Measurements from ENCODE around the gene TRIM37.

Gene TRIM37

GRCh38 chr17:58999500-58999899 is 107.2 kb downstream of the TRIM37 start:
- Histone ChIP-seq H4K20me1 (no peaks in the 10 kb centered on the region), H3K27ac (no peak overlapping the region), H3K4me1 (peaks cover 69% of the 10 kb centered on the region), H3K4me3 (no peak overlapping the region), H3K9ac (no peak overlapping the region), H3K9me3 (no peaks in the 10 kb centered on the region), H3K4me2 (no peak overlapping the region), H3K27me3 (no peaks in the 10 kb centered on the region), H3K36me3 (peaks cover 12% of the 10 kb centered on the region)
- no peak for TF ChIP-seq Cebpa-rat (IDR thresholded peaks at IDR 0.05)

GRCh38 chr17:58998871-58999270 is 107.8 kb downstream of the TRIM37 start:
- no peaks in the 10 kb centered on the region for H4K20me1 ChIP-seq
- no peak overlapping the region for H3K4me3 ChIP-seq
- no peaks in the 10 kb centered on the region for H3K27me3 ChIP-seq
- H3K9me3 ChIP-seq = no peaks in the 10 kb centered on the region
- peak overlapping the region; percentile 66; the same call in 1 of the 2 replicates for H3K4me2 ChIP-seq
- peaks cover 12% of the 10 kb centered on the region for H3K36me3 ChIP-seq
- H3K9ac ChIP-seq = no peak overlapping the region
- H3K4me1 ChIP-seq = peaks cover 63% of the 10 kb centered on the region
- H3K27ac ChIP-seq = 0 out of 2 replicates have a peak overlapping the region, but pooled peaks have one; percentile 45
- no peak for TF ChIP-seq Cebpa-rat (IDR thresholded peaks at IDR 0.05)

- Histone ChIP-seq H3K9ac (peak overlapping the region; percentile 50), H3K27ac (peak overlapping the region; percentile 45), H3K4me3 (no peak overlapping the region), H3K4me1 (peaks cover 57% of the 10 kb centered on the region), H4K20me1 (no peaks in the 10 kb centered on the region), H3K27me3 (no peaks in the 10 kb centered on the region), H3K4me2 (peak overlapping the region; percentile 66), H3K9me3 (no peaks in the 10 kb centered on the region), H3K36me3 (peaks cover 12% of the 10 kb centered on the region)
- TF ChIP-seq Cebpa-rat (IDR thresholded peaks at IDR 0.05) = no peak
Measured at GRCh38 chr17:58997756-58998553, 108.7 kb downstream of the TRIM37 start.

- no peak for TF ChIP-seq Cebpa-rat (IDR thresholded peaks at IDR 0.05)
- no peaks in the 10 kb centered on the region for H3K27me3 ChIP-seq
- H4K20me1 ChIP-seq = no peaks in the 10 kb centered on the region
- H3K36me3 ChIP-seq = peaks cover 12% of the 10 kb centered on the region
- H3K4me2 ChIP-seq = no peak overlapping the region
- no peak overlapping the region for H3K9ac ChIP-seq
- H3K4me3 ChIP-seq = no peak overlapping the region
- H3K27ac ChIP-seq = no peak overlapping the region
- H3K4me1 ChIP-seq = peaks cover 48% of the 10 kb centered on the region
- H3K9me3 ChIP-seq = no peaks in the 10 kb centered on the region
Measured at GRCh38 chr17:58996968-58997367, 109.7 kb downstream of the TRIM37 start.

DNA sequence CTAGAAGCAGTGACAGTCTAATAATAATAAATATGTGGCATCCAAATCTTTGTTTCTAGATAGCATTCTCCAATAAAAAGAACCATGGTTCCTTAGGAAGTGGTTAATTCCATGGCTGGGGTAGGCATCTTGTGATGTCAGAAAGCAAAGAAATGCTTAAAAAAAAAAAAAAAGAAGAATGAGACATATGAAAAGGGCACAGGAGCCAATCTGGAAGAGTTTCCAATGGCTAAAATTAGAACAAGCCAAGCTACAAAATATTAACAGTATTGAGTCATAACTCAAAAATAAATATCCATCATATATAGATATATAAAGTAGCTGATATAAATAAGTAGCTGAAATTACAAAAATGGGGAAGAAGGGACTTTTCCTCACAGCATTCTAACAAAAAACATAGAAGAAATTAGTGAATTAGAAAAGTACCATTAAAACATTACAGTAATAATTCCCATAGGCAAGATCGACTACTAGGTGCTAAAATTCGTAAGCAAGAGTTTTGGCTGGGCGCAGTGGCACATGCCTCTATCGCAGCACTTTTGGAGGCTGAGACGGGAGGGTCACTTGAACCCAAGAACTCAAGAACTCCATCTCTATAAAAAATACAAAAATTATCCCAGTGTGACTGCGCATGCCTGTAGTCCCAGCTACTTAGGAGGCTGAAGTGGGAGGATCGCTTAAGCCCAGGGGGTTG is 111.3 kb downstream of the TRIM37 start:
- no peak for TF ChIP-seq Cebpa-rat (IDR thresholded peaks at IDR 0.05)
- no peaks in the 10 kb centered on the region for H3K9me3 ChIP-seq
- H4K20me1 ChIP-seq = no peaks in the 10 kb centered on the region
- peaks cover 12% of the 10 kb centered on the region for H3K36me3 ChIP-seq
- H3K4me3 ChIP-seq = no peak overlapping the region
- peaks cover 32% of the 10 kb centered on the region for H3K4me1 ChIP-seq
- no peak overlapping the region for H3K27ac ChIP-seq
- H3K9ac ChIP-seq = no peak overlapping the region
- no peaks in the 10 kb centered on the region for H3K27me3 ChIP-seq
- no peak overlapping the region for H3K4me2 ChIP-seq

GRCh38 chr17:58993311-58993710 is 113.4 kb downstream of the TRIM37 start:
- no peak overlapping the region for H3K4me2 ChIP-seq
- H3K9me3 ChIP-seq = no peaks in the 10 kb centered on the region
- no peaks in the 10 kb centered on the region for H4K20me1 ChIP-seq
- TF ChIP-seq Cebpa-rat (IDR thresholded peaks at IDR 0.05) = no peak
- H3K9ac ChIP-seq = no peak overlapping the region
- H3K27ac ChIP-seq = no peak overlapping the region
- no peaks in the 10 kb centered on the region for H3K27me3 ChIP-seq
- H3K4me1 ChIP-seq = peaks cover 13% of the 10 kb centered on the region
- peaks cover 12% of the 10 kb centered on the region for H3K36me3 ChIP-seq
- no peak overlapping the region for H3K4me3 ChIP-seq

- Histone ChIP-seq H3K36me3 (peaks cover 12% of the 10 kb centered on the region), H3K9ac (no peak overlapping the region), H3K4me2 (no peak overlapping the region), H3K27ac (no peak overlapping the region), H3K27me3 (no peaks in the 10 kb centered on the region), H3K4me1 (no peaks in the 10 kb centered on the region), H3K9me3 (no peaks in the 10 kb centered on the region), H4K20me1 (no peaks in the 10 kb centered on the region), H3K4me3 (no peak overlapping the region)
- TF ChIP-seq Cebpa-rat (IDR thresholded peaks at IDR 0.05) = no peak
Measured at GRCh38 chr17:58991718-58992331, 114.9 kb downstream of the TRIM37 start.

DNA sequence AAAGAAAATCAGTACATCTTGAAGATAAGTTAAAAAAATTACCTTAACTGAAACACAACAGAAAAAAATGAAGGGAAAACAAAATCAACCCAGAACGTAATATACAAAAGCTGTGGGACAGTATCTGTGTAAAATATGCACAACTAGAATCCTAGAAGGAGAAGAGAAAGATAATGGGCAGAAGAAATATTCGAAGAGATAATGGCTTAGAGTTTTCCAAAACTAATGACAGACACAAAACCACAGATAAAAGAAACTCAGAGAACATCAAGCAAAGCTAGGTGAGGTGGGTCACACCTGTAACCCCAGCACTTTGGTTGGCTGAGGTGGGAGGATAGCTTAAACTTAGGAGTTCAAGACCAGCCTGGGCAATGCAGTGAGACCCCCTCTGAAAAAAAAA is 117.1 kb downstream of the TRIM37 start:
- no peak overlapping the region for H3K9ac ChIP-seq
- no peaks in the 10 kb centered on the region for H3K36me3 ChIP-seq
- H3K4me2 ChIP-seq = no peak overlapping the region
- H3K27me3 ChIP-seq = no peaks in the 10 kb centered on the region
- H4K20me1 ChIP-seq = no peaks in the 10 kb centered on the region
- H3K27ac ChIP-seq = no peak overlapping the region
- H3K4me1 ChIP-seq = no peaks in the 10 kb centered on the region
- H3K9me3 ChIP-seq = no peaks in the 10 kb centered on the region
- TF ChIP-seq Cebpa-rat (IDR thresholded peaks at IDR 0.05) = no peak
- H3K4me3 ChIP-seq = no peak overlapping the region

GRCh38 chr17:58985971-58986370 is 120.7 kb downstream of the TRIM37 start:
- Histone ChIP-seq H3K4me1 (no peaks in the 10 kb centered on the region), H3K27me3 (no peaks in the 10 kb centered on the region), H3K9ac (no peak overlapping the region), H3K4me3 (no peak overlapping the region), H3K4me2 (no peak overlapping the region), H3K9me3 (no peaks in the 10 kb centered on the region), H4K20me1 (no peaks in the 10 kb centered on the region), H3K36me3 (no peaks in the 10 kb centered on the region), H3K27ac (no peak overlapping the region)
- no peak for TF ChIP-seq Cebpa-rat (IDR thresholded peaks at IDR 0.05)

DNA sequence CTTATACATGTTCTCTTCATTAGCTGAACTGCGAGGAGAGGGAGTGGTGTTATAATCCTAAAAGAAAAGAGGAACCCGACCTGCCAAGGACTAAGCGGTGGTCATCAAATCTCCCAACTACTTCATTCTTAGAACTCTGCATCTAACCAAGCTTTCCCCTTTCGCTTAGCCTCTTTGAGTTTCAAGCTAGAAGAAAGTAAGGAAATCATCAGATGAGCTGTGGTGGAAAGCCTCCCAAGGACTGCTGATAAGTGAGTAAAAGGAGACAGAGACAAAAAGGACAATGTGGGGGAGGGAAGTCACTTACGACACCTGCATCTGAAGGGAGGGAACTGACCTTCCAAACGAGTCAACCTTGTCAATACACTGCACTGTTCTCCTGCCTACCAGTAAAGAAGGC is 121.3 kb downstream of the TRIM37 start:
- Histone ChIP-seq H3K36me3 (peaks cover 4% of the 10 kb centered on the region; the same call in 1 of the 2 replicates), H3K4me2 (no peak overlapping the region), H3K27ac (no peak overlapping the region), H3K4me3 (no peak overlapping the region), H3K9me3 (no peaks in the 10 kb centered on the region), H4K20me1 (no peaks in the 10 kb centered on the region), H3K27me3 (no peaks in the 10 kb centered on the region), H3K9ac (no peak overlapping the region), H3K4me1 (no peaks in the 10 kb centered on the region)
- no peak for TF ChIP-seq Cebpa-rat (IDR thresholded peaks at IDR 0.05)

All from BLaER1 (cell line).